GM13977 (cell line): ENCODE results near the gene TRIM10.

Experiments used
- DNase-seq: peaks from one replicate; pipeline ENCODE4 v3.0.0; 2012; ENCODE audit warnings: low spot score
- CTCF ChIP-seq: IDR thresholded peaks from 2 replicates; pipeline ENCODE4 v1.5.1; 2012; ENCODE audit warnings: mild to moderate bottlenecking, control low read depth; ENCODE audit not compliant: insufficient read depth; ENCODE audit errors: extremely low read depth, missing control alignments
- in situ Hi-C: fragments of 300-500 bp; cut with MboI; formaldehyde crosslinking; loops from one replicate; pipeline ENCODE4 v1.12.0; 2022; ENCODE audit warnings: low sequenced_read_pairs, low pct_unique_long_range_greater_than_20kb, mixed read lengths, inconsistent platforms; ENCODE audit not compliant: unreplicated experiment

Gene TRIM10

DNA sequence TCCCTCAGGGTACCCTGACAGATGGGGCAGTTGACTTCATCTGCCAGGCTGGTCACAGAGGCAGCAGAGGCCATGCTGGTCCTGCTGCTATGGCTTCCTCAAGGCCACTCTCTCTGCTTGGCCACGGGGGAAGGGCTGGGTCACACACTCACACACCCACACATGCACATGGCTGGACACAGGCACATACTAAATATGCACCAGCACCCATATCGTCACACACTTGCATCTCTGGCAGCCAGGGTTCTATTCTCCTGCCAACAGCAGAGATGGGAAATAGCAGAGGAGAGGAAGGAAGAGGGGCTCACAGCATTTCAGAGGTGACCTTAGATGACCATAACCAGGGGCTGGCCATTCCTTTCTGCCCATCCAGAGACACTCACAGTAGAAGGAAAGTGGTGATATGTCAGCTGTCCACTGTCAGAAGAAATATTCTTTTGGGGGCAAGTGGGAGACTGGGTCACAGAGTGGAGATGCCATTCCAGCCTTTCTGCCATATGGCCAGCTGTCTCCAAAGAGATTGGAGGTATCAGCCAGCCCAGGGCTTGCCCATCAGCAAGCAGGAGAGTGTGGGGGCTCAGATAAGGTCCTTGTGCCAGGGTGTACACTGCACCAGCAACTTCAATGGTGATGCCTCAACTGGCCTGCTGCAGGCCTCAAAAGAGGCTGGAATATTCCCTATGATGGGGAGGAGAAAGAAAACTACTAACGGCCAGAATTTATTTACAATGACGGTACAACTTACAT lies at the start of gene TRIM10:
TRIM10 (minus strand) TSS at position 427 of the 747 bp plus-strand sequence; CDS start at position 74, 353 bp downstream.
- in situ Hi-C loops: no loop called here
- no peak for TF ChIP-seq CTCF
- no peak for DNase-seq

GRCh38 chr6:30207619-30208295 lies 46.7 kb upstream of the TRIM10 start:
- in situ Hi-C loops: no loop called here
- TF ChIP-seq CTCF: no peak
- DNase-seq: no peak

- no peak for TF ChIP-seq CTCF
- no peak for DNase-seq
- in situ Hi-C loops: no loop called here
Observed at GRCh38 chr6:30206799-30207618, 46.0 kb upstream of the TRIM10 start.

- TF ChIP-seq CTCF: no peak
- DNase-seq: no peak
- in situ Hi-C loops: no loop called here
Observed at GRCh38 chr6:30206152-30206551, 45.1 kb upstream of the TRIM10 start.

- in situ Hi-C loops: no loop called here
- TF ChIP-seq CTCF: no peak
- no peak for DNase-seq
Observed at GRCh38 chr6:30204116-30204515, 43.1 kb upstream of the TRIM10 start.

GRCh38 chr6:30202366-30202765 lies 41.4 kb upstream of the TRIM10 start:
- DNase-seq: no peak
- in situ Hi-C loops: no loop called here
- TF ChIP-seq CTCF: no peak
